Right lobe of liver (tissue), 4 donors: ENCODE measurements around the gene TBCE.

Source experiments
- CTCF ChIP-seq, 4 donors: fragments of 200-600 bp in 3 of 4; fragments of 450-650 bp in 1 of 4; IDR thresholded peaks; one replicate each; pipeline versions ENCODE4 v1.5.1 to v1.8.0; 2016 to 2022; ENCODE audit warnings: antibody characterized with exemption in 4 of 4, mild to moderate bottlenecking in 2 of 4
- POLR2A ChIP-seq: fragments of 450-650 bp; IDR thresholded peaks from one replicate; pipeline ENCODE4 v1.6.1; 2017; ENCODE audit warnings: antibody characterized with exemption, mild to moderate bottlenecking
- donor health status: DM: no; HTN: no; CAD: no.
- donor health status: DM: no; HTN: no; CAD: no.
- donor health status: DM: no; HTN: yes; CAD: no.

DNA sequence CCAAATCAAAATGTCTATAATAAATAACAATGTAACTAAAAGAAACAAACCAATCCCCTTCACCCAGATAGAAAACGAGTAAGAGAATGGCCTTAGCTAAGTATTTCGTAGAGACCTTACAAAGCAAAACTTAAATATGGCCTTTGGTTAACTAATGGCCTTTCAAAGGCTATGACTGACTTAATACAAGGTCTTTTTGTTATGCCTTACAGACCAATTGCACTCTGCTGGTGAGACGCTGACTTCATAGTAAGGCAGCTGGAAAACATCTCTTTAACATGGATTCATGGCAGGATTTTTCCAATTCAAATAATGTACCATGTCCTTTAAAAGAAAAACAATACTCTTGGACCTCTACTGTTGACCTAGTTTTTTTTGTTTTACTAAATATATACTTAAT lies 15.8 kb upstream of the TBCE start:
- TF ChIP-seq POLR2A (no peak), CTCF (IDR thresholded peaks at IDR 0.05) (no peak)
